LoVo (cell line): Measurements from ENCODE around the gene MUSK.
"Not testable (repeated sequence)": the region's sequence is repeated elsewhere in the genome, so short reads cannot be mapped to it uniquely, and the experiment has no call there.

ENCODE experiments used
- DNase-seq: peaks from one replicate; pipeline ENCODE4 v3.0.0-alpha.2; 2016; ENCODE audit warnings: low spot score

Gene MUSK

DNA sequence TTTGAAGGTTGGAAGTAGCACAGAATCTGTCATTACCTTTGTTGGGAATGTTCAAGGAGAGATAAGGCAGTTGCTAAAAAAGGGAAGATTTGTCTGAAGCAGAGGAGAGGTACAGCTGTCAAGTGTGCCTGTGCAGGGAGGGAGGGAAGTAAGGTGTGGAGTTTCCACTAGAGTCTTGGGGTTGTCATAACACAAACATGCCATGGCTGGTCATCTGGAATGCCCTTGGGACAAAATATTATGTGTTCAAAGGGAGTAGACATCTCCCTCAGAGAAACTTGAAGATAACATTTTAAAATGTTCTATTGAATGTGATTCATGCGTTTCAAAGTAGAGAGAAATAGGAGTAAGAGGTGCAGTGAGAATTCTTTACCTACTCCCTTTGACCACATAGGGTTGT lies 95.0 kb downstream of the MUSK start:
- no peak for DNase-seq

DNA sequence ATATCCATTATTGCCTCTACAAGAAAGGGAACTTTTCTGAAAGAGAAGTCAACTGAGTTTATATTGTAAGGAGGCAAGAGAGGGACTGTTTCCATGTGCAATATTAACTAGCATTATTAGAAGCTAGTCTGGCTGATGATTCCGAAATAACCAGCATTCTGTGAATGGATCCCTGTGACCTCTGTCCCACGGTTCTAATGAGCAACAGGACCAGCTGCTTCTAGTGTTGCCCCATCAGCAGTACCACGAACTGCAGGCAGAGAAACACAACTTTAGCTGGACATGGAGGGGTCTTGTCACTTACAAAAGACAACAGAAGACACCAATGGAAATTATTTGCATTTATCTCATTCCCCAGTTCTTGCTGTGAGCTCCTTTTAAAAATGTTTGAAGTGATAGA lies 95.4 kb downstream of the MUSK start:
- DNase-seq, result no peak

DNA sequence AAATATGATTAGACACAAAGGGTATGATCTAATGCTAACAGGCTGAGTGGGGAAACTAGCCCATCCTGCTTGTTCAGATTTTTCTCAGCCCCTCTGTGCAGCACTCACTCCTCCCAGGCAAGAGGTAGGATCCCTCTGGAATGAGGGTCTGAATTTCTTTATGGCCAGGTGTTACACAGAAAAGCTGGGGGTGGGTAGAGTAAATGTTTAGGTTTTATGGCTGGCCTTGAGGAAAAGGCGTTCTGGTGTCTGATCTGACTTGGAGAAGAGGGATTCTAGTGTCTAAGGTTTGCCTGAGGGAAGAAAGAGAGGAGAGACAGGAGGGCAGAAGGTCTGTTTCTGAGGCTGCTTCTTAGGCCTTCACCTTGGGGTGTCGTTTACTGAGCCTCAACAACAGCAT lies 97.3 kb downstream of the MUSK start:
- no peak for DNase-seq

DNA sequence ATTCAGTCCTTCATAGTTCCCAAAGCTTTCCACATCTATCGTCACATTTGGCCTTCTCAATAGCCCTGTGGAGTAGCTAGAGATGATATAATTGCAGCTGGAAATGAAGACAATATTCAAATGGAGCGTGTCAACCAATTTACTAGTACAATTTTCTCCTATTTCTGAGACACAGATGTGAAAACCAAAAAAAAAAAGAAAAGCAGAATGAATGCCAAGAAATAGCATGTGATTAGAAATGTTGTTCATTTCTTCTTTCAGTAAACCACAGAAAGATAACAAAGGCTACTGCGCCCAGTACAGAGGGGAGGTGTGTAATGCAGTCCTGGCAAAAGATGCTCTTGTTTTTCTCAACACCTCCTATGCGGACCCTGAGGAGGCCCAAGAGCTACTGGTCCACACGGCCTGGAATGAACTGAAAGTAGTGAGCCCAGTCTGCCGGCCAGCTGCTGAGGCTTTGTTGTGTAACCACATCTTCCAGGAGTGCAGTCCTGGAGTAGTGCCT lies 99.0 kb downstream of the MUSK start:
- DNase-seq, result no peak

DNA sequence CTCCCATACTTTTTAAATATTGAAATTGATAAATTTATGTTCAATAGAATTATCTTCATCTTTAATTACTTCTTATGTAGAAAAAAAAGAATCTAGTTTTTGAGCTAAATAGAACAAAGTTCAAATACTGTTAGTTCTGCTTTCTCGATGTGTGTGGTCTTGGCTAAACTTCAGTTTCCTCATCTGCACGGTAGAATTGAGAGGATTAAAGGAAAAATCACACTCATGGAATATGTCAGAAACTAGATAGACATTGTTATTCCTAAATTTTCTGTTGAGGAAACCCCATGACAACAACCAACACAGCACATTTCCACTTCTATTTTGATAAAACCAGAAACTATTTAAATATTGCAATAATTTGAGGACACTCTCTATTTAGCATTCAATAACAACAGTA lies 100.3 kb downstream of the MUSK start:
- DNase-seq, result no peak

DNA sequence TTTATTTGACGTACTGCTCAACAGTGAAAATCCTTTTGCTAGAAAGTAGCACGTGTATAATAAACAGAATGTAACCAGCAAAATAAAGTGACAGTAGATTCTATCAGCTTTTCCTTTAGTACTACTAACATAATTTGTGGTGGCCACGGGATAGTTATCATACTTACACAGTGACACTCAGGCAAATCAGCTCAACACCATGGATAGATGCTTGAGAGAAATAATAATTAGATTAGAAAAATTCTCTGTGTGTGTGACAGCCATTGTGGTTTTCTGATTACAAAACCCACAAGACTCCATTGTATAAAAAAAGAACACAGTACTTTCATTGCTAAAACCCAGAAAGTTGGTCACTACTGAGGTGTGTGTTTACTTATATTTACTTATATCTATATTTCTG lies 101.1 kb downstream of the MUSK start:
- DNase-seq, result no peak

DNA sequence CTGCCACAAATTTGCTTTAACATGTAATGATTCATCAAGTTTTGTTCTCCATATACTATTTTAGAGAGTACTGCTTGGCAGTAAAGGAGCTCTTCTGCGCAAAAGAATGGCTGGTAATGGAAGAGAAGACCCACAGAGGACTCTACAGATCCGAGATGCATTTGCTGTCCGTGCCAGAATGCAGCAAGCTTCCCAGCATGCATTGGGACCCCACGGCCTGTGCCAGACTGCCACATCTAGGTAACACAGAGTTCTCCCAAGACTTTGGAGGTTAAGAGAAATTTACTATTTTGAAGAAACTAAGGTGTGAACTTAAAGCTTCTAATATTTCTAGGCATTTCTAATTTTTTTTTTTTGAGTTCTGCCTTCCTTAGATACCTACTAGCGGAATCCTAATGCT lies 107.1 kb downstream of the MUSK start:
- no peak for DNase-seq

DNA sequence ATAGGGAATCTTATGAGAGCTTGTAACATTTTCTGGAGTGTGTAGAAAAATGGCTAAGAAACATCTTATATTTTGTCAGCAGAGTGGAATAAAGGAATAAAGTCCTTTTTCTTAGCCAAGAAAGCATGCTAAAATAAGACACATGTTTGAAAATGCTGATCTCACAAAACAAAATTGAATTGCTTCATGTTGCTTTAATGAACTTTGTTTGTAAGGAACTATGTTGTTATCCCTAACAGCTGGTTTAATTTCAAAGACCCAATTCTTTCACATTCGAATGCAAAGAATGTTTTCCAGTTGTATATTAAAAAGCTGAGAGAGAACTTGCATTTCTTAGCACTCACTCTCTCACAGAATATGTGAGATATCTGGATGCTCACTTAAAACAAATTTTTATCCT lies 107.6 kb downstream of the MUSK start:
- DNase-seq, result no peak

DNA sequence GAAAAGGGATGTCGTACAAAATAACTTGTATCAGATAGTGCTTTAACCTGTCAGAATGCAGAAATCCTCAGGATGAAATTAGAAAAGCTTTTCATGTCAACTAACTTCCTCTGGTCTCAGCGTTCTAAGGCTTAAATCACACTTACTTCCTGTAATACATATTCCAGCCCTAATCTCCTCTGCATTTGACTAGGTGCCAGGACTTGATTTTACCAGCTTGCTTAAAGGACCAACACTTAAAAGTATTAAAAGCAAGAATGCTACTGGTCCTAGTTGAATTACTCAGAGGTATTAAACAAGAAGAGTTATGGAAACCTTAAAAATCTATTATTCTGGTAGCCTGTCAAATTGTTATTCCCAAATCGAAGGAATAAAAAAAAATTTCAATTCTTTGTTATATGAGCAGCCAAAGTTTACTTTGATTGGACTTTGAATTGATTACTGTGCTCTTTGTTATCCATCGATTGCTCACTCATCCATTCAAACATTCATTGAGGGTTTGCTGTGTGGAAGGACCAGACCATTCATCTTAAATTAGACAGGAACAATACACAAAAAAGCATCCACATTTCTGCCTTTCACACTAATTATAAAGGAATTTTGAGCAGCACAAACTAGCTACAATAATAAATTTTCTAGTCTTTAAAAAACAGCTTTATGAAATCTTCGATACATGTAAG lies 108.7 kb downstream of the MUSK start:
- DNase-seq, result no peak

DNA sequence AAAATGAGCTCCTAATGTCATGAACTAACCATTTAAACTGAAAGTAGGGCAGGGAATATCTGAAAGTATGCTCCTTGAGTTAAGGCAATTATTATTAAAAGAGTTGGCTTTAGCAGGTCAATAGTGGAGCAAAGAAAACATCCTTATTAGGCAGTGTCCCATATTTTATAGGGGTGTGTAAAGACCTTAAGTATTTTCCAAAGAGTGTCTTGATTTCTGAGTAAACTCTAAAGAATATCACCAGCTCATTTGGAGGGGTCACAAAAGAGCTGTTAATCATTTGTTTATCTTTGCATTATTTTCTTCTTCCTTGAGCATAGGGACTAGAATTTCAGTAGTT lies 109.3 kb downstream of the MUSK start:
- no peak for DNase-seq

DNA sequence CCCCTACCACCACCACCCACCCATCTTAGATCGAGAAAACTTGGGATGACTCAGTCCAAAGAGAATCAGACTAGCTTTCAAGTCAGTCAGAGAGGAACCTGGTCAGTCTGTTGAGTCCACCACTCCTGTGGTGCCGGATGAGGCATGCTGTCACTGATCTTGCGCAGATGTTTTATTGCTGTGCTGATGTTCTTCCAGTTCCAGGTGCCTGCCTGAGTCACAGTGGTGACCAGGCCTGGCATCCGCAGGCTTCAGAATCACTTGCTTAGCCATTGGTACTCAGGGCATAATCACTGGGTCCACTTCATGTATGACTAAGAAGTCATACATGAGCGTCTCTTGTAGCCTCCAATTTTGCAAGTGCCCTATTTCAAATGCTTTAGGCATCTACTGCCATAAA lies 114.1 kb downstream of the MUSK start:
- no peak for DNase-seq

DNA sequence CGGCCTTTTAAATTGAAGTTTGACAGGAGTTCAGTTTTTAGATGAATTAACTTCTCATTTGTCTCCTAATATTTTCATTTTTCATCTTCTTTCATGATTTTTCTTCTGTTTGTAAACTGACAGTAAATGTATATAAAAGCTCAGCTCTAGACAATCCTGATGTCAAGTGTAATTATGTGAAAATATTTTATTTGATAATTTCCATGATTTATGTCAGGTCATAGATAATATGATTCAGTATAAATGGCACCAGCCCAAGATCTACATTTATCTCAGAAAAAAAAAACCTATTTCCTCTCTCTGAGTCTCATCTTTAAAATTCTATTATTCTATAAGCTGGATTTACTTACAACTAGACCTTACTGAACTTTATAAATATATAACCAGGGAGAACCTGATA lies 115.7 kb downstream of the MUSK start:
- no peak for DNase-seq

DNA sequence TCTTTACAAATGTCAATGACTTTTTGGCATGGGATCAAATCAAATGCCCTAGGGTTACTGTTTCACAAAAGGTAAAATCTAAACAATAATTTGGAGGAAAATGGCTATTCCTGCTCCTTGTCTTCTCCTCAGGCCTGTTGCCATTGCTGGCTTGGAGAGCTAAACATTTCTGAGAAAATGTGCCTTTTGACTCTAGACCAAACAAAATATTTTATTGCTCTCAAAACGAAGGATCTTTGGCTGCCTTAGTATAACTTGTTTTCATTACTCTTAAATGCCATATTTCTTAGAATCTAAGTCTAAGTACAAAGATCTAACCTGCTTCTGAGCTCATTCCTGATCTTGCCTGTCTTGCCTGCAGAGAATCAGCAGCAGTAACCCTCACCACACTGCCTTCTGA lies 116.6 kb downstream of the MUSK start:
- no peak for DNase-seq

DNA sequence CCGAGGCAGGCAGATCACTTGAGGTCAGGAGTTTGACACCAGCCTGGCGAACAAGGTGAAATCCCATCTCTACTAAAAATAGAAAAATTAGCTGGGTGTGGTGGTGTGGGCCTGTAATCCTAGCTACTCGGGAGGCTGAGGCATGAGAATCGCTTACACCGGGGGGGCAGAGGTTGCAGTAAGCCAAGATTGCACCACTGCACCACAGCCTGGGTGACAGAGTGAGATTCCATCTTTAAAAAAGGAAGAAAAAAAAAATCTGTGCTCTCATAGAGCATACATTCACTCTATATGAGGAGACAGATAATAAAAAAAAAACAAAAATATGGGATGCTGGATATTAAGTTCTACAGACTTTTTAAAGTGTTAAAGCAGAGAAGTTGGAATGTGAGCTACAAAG lies 119.8 kb downstream of the MUSK start:
- not testable (repeated sequence) for DNase-seq

DNA sequence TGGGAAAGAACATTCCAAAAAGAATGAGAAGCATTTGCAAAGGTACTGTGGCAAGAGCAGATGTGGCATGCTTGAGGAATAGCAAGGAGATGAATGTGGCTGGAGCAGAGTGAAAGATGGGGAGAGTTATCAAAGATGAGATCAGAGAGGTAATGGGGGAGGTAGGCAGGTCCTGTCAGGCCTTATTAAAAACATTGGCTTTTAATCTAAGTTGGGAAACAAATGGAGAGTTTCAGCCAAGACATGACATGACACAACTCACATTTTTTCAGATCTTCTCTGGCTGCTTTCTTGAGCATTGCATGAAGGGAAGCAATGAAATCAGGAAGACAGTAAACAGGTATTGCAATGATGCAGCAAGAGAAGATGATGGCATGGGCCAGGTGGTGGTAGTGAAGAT lies 120.3 kb downstream of the MUSK start:
- no peak for DNase-seq

DNA sequence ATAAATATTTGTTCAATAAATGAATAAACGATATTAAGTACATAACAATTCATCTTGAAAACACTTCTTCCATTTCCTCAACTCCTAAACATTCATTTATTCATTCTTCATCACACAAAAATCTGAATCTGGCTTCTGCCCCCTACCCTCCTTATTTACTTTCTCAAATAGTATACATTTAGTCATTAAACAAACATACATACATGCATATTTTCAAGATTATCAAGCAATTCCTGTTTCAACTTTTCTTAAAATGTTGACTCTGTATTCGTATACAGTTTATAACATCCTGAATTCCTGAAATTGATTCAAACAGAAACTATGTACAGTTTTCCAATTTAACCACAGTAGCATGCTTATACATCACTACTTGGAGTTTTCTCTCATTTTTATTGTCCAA lies 129.0 kb downstream of the MUSK start:
- DNase-seq, result no peak

DNA sequence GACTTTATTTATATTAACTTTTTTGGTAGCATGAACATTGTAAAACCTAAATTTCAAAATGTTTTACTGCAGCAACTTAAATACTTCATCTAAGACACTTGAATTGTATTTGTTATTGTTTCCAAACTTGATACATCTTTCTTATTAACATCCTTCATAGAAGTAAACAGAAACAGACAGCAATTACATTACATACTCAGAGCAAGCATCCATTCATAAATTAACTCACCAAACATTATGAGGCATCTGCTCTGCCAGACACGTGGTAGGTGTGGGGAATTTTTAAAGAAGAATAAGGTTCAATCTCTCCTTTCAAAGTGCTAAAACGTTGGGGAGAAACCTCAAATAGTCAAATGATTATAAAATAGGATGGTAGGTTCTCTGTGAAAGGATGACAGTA lies 130.8 kb downstream of the MUSK start:
- no peak for DNase-seq

DNA sequence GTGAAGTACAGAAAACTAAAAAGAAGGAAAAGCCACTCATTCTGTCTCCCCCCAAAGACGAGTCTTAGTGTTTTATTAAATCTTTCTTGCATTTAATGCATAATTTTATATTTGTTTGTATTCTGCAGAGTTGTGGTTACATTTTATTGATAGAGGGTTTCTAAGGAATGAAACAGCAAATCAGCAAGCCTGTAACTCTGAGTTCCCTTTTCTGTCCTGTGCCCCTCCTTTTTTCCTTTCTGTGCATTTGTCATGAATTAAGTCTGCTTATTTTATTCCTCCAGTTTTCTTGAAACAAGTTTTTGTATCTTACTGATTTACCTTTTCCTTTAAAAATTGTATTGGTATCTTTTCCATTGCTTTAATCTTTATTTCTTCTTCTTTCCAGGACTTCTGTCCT lies 132.8 kb downstream of the MUSK start:
- no peak for DNase-seq

DNA sequence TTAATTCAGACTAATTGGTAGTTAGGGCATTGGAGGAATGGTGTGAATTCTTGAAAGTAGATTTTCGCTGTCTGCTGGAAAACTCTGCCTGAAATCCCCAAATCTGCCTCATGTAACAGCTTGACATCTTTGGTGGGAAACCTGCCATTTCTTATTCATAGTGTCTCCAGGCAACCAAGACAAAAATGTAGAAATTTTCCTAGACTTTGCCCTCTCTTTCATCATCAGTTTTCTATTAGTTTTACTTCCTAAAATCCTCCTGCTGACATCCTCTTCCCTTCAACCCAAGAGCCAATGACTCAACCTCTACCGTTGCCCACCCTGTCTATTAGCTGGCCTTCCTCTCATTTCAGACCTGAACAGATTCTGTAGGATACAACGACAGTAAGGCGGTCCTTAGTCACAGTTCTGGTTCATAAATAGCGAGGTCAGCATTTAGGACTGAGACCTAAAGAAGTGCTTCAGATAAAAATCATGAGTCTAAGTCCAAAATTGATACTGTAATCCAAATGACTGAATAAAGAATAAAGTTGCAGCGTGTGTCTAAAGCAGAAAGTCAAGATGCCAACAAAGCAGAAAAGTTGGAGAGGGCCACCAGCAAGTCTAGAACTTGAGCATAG lies 133.9 kb downstream of the MUSK start:
- DNase-seq, result no peak

DNA sequence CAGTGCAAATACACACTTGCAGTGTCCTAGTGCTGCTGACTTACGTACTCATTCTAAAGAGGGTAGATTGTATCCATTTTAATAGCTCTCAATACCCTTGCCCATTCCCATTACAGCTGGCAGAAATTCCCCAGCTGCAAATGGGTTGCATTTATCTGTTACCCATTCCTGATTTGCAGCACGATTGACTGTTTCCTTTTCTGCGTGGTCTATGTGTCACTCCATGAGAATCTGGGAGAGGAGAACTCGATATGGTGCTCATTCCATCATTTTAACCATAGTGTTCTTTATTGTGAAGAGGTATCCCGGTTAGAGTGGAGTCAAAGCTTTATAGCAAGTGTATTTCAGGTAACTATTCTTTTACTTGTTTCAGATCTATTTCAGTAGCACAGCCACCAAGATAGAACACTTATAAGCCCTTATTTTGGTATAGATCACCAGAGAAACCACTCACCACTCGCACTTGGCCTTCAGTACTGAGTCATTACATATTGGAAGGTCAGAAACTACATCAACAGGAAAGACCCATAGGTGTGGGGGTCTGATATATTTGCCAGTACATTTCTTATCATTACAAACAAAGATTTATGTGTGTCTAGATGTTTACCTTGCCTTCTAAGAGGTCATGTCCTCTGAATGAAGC lies 139.5 kb downstream of the MUSK start:
- no peak for DNase-seq

DNA sequence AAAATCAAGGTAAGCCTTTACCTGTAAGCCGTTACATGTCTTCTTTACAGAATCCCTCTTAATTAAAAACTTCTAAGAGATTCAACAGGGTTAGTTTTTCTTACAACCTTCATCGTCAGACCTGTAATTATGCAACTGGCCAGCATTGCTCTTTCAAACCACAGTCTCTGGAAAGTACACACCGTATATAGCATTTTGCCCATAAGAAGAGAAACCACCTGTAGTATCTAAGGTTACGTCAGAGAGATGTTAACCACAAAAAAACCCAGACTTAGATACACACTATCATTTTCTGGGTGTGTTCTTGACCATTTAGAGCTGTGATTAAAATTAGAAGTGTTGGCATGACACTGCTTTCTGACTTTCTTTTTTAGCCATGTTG lies 140.0 kb downstream of the MUSK start:
- no peak for DNase-seq

DNA sequence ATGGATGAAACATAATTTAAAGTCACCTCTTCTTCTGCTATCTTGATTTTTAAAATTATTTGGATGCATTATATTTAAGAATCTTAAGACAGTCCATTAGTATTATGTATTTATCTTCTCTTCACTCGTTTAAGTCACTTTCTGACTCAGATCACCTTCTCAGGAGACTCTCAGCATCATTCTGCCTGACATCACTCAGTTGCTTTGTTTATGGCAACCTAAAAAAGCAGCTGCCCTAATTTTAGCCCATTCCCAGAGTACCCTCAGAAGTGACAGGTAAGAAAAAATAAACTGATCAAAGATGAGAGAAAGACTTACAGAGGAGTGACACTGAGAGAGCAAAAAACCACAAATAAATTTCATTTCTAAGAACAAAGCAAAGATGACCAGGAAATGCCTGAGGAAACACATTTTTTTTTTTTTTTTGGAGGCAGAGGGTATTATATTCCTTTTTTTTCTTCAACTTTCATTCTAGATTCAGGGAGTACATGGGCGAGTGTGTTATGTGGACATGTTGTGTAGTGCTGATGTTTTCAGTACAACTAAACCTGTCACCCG lies 140.5 kb downstream of the MUSK start:
- no peak for DNase-seq

DNA sequence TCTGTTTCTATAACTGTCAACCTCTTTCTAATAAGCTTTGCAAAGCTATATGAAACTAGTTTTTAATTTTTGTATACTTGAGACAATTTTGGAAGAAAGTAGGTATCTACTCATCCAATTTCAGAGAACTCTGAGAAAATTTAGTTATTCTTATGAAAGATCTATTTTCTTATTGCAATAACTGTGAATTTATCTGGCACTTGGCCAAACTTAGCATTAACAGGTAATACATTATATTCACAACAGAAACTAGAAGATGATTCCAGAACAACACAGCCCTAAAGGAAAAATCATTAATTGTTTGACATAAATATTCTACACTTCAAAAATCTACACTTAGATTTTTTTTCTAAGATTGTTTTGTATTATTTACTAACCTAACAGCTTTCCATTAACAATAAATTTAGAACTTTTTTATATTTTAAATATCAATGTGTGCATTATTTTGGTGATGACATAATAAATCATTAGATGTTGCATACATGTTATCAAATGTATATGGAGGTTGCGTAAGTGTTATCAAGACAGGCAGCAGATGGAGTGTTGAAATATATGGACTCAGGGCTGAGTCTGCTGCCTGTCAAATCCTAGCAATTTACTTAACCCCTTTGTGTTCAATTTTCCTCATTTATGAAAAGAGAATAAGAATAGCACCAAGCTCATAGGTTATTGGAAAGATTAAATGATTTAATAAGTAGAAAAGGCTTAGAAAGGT lies 141.8 kb downstream of the MUSK start:
- no peak for DNase-seq
